Measurements from ENCODE around the gene MATCAP1. TPM values are rescaled to one million over a fixed set of nuclear protein-coding genes. Genes with fewer than 3 reads are reported as not detected.
A peak's percentile ranks its signal among the peaks of the same experiment; 100 is the strongest.

The MATCAP1 gene
- total RNA-seq, 1 experiment from 2014 or later, result 51.2 TPM

- no peaks in the 10 kb centered on the region for H3K9me3 ChIP-seq (ENCODE audit: control insufficient read depth, low read depth, low read length)
- H3K23ac ChIP-seq (ENCODE audit: insufficient read length, low read depth, low read length), result no peak overlapping the region
- no peak overlapping the region for H3K27ac ChIP-seq (ENCODE audit: insufficient read length, low read depth, low read length)
- H3K18ac ChIP-seq (ENCODE audit: insufficient read length, low read depth, low read length), result no peak overlapping the region
- no peak overlapping the region for H4K5ac ChIP-seq (ENCODE audit: insufficient read length, low read depth, low read length)
- H3K4me2 ChIP-seq (ENCODE audit: insufficient read depth, insufficient read length, low read length), result peak overlapping the region; percentile 13
- no CpG with 5 or more reads among the region's 85 CpGs for WGBS (ENCODE audit: extremely low coverage, insufficient read length, low lambda C conversion rate)
- H3K27ac Mint-ChIP-seq, result no peak overlapping the region
- no peak overlapping the region for H3K9ac ChIP-seq (ENCODE audit: extremely low read depth, insufficient read length, low read length)
- H3K79me2 ChIP-seq (ENCODE audit: insufficient read depth, low read length), result no peaks in the 10 kb centered on the region
- peaks cover 94% of the 10 kb centered on the region for H3K27me3 Mint-ChIP-seq (ENCODE audit: low read depth)
- H2AK5ac ChIP-seq (ENCODE audit: insufficient read length, low read length), result no peak overlapping the region
- no peak overlapping the region for H3K4ac ChIP-seq (ENCODE audit: low read depth, low read length)
- no peak for DNase-seq
- H3K36me3 Mint-ChIP-seq (ENCODE audit: insufficient read depth in 1 of 3, low read depth in 3 of 3), result no peaks in the 10 kb centered on the region; a peak in 1 of 7 replicates
- H3K4me3 Mint-ChIP-seq, result peak overlapping the region; percentile 10 to 68; a peak in 3 of 5 replicates
- no peaks in the 10 kb centered on the region for H3K79me1 ChIP-seq (ENCODE audit: insufficient read depth, low read depth, low read length, poor library complexity, severe bottlenecking)
- H3K9me3 Mint-ChIP-seq, result peaks cover 3 to 6% of the 10 kb centered on the region in 2 experiments; a peak in 3 of 5 replicates
- no peak overlapping the region for H3K56ac ChIP-seq (ENCODE audit: insufficient read length, low read depth, low read length)
- no peak overlapping the region for H2BK120ac ChIP-seq (ENCODE audit: low read depth, low read length, poor library complexity, severe bottlenecking)
- H3K4me1 Mint-ChIP-seq, result peaks cover 14 to 52% of the 10 kb centered on the region in 2 experiments
- no peak overlapping the region for H4K8ac ChIP-seq (replicated peaks; ENCODE audit: insufficient read length, low read depth, low read length)
- no peak overlapping the region for H2BK12ac ChIP-seq (ENCODE audit: insufficient read length, low read depth, low read length)
- no peak overlapping the region for H4K91ac ChIP-seq (ENCODE audit: insufficient read length, low read depth, low read length)
- no peaks in the 10 kb centered on the region for H3K4me1 ChIP-seq (ENCODE audit: insufficient read depth, low read length)
- no peak overlapping the region for H2BK20ac ChIP-seq (ENCODE audit: low read depth, low read length, poor library complexity, severe bottlenecking)
- no peaks in the 10 kb centered on the region for H4K20me1 ChIP-seq (ENCODE audit: control insufficient read depth, insufficient read depth, insufficient read length)
- TF ChIP-seq CTCF (conservative IDR thresholded peaks at IDR 0.05), result no peak
- no peak overlapping the region for H2BK15ac ChIP-seq (ENCODE audit: low read depth, low read length)
- no peak overlapping the region for H3K14ac ChIP-seq (ENCODE audit: insufficient read depth, low read length)
- no peak overlapping the region for H2BK5ac ChIP-seq (ENCODE audit: insufficient read length, low read length)
- H2AFZ ChIP-seq (ENCODE audit: low read length), result no peak overlapping the region
- peaks cover 87% of the 10 kb centered on the region for H3K27me3 ChIP-seq (ENCODE audit: insufficient read depth, low read length)
- peaks cover 14% of the 10 kb centered on the region for H3K23me2 ChIP-seq (ENCODE audit: insufficient read length, low read depth, low read length, poor library complexity, severe bottlenecking)
- H3T11ph ChIP-seq (ENCODE audit: low read length), result no peak overlapping the region
Observed at GRCh38 chr16:67165121-67166078, 18.4 kb downstream of the MATCAP1 start.

Measured in H9 (cell line).